ENCODE results near the gene CYP27A1.

CYP27A1 gene

DNA sequence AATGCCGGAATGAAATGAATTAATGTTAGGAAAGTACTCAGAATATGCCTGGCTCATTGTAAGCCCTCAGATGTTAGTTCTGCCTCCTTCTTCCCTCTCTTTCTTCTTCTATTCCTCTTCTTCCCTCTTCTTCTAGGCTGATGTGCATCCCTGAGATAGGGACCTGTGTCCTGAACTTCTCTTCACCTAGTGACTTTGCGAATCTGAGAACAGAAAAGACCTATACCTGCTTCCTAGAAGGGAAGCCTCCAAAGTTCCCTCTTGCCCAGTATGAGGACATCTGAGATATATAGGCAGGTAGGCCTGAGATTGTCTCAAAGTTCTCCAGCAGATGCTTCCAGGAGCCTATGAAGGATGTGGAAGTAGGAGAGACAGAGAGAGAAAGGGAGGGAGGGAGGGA is 8.1 kb upstream of the CYP27A1 start:
- DNase-seq (ENCODE audit: low spot score) = no peak

DNA sequence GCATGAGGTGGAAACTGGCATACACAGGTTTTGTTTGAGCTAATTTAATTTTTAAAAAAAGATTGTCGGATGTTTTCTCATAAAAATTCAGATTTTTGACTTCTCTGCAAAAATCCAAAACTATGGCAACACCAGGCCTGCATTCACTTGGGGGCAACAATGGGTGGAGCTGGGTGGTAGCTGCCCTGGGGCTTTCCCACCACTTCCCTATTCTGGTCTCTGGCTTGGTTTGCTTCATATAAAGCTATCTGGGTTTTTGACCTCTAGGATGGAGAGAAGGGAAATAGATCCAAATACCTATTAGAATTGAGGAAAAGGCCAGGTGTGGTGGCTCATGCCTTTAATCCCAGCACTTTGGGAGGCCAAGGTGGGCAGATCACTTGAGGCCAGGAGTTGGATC is 5.5 kb upstream of the CYP27A1 start:
- no peak for DNase-seq (ENCODE audit: low spot score)

DNA sequence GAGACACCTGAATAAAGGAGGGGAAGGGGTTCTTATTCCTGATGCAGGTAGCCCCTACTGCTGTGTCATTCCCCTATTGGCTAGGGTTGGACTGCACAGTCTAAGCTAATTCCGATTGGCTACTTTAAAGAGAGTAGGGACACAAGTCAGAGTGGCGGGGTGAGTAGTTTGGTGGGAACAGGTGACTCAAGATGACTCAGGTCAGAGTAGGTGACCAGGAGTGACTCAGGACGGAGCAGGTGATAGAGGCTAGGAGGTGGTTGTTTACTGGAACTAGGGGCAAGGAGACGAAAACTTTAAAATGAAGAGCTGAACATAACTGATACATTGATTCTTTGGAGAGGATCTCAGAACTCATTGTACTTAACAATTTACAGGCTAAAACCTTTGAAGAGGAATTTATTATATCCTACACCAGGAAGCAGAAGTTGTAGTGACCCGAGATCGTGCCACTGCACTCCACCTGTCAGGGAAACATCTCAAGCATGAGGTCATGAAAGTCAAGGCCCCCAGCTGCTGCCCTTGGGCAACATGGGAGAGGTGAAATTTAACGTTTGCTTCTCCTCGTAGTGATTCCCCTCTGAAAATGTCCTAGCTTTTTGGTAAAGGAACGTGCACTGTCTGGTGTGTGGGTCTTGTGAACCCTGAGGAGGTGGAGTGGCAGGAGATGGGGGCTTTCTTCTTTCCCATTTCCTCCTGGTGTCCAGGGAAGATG is 4.5 kb upstream of the CYP27A1 start:
- no peak for DNase-seq (ENCODE audit: low spot score)

DNA sequence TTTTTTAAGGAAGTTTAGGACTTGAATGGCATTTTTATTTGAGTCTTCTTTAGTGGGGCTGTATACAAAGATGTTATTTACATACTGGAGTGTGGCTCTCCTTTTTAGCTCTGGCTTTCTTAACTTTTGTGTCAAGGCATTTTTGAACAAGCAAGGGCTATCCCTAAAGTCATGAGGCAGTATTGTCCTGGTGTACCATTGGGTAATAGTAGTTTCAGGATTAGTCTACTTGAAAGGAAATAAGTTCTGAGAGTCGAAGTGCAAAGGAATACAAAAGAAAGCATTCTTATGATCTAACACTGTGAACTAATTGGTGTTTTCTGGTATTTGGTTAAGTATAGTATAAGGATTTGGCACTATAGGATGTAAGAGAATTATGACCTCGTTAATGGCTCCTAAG is 1.9 kb upstream of the CYP27A1 start:
- DNase-seq (ENCODE audit: low spot score) = peak; percentile 17

DNA sequence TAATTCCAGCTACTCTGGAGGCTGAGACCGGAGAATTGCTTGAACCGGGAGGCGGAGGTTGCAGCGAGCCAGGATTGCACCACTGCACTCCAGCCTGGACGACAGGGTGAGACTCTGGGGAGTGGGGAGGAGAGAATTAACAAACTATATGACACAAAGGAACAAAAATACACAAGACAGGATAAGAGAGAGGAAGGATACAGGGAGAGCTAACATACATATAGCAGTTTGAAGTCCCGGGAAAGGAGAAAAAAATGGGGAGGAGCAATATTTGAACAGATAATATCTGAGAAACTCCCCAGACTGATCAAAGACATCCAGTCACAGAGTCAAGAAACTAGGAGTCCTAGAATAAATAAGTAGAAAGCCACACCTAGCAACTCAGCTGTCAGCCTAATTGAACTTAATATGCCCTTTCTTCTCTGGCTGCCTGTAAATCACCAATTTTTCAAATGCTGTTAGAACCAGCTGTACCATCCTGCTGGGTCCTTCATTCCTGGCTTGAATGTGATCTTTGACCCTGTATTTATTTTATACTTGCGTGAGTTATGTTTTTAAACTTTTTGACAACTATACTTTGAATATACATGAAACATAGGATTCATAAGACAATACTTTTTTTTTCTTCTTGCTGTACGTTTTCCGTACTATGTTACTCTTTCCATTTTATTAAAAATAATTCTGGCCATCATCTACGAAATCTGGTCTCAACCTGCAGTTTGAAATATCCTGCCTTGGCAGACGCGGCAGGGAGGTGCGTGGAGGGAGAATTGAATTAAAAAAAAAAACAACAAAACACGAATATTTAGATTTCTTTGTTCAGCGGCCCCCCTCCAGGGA is 876 bp upstream of the CYP27A1 start:
- peak; percentile 48 for DNase-seq (ENCODE audit: low spot score)

DNA sequence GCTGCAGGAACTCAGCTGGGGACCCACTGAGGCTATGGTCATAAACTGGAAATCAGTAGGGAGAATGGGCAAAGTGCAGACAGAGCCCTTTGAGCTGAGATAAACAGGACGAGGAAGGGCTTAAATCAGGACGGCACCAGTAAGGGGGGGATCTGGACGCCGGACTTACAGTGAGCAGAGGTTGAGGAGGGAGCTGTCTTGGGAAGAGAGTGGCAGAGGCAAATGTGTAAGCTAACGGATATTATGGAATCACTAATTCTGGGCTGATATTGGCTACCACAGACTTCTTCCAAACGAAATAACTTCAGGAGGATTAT is 539 bp downstream of the CYP27A1 start:
- DNase-seq (ENCODE audit: low spot score) = peak; percentile 45

DNA sequence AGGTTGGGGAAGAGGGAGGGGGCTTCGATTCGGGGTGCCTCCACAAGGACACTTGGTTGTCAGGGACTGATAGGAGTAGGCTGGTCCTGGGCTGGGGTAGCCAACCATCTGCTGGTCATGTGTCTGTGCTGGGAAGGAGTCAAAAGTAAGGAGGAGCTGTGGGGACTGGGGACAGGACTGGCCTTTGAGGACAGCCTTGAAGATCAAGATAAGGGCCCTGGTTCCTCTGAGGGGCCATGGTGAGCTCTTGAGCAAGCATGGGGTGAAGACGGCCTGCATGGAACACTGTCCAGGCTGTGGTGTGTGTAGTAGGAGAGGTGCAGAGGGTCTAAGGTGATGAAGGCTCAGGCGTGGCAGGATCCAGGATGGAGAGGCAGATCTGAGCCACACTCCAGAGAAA is 1.7 kb downstream of the CYP27A1 start:
- DNase-seq (ENCODE audit: low spot score) = no peak

DNA sequence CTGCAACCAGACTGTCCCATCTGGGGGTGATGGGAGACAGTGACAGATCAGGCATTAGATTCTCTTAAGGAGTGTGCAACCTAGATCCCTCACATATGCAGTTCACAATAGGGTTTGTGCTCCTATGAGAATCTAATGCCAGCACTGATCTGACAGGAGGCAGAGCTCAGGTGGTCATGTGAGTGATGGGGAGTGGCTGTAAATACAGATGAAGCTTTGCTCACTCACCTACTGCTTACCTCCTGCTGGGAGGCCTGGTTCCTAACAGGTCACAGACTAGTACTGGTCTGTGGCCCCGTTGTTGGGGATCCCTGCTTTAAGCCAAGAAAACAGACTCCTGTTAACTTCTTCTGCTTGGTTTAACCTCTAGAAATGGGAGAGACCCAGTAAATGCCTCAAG is 3.2 kb downstream of the CYP27A1 start:
- no peak for DNase-seq (ENCODE audit: low spot score)

DNA sequence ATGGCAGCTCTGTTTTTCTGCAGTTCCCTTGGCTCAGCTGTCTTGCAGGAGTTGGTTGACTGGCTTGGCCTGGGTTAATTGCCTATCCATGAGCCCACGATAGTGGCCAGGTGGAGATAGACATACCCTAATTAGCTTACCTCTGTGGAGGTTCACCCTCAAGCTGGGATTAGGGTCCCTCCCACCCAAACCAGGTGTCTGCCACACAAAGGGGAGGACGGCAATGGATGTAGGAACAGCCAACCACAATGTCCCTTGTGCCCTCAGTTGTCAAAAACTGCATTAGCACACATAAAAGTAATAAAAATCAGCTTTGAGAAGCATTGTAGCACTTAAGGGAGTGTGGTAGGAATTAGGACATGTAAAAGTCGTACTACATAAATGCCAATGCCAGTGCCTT is 4.2 kb downstream of the CYP27A1 start:
- no peak for DNase-seq (ENCODE audit: low spot score)

DNA sequence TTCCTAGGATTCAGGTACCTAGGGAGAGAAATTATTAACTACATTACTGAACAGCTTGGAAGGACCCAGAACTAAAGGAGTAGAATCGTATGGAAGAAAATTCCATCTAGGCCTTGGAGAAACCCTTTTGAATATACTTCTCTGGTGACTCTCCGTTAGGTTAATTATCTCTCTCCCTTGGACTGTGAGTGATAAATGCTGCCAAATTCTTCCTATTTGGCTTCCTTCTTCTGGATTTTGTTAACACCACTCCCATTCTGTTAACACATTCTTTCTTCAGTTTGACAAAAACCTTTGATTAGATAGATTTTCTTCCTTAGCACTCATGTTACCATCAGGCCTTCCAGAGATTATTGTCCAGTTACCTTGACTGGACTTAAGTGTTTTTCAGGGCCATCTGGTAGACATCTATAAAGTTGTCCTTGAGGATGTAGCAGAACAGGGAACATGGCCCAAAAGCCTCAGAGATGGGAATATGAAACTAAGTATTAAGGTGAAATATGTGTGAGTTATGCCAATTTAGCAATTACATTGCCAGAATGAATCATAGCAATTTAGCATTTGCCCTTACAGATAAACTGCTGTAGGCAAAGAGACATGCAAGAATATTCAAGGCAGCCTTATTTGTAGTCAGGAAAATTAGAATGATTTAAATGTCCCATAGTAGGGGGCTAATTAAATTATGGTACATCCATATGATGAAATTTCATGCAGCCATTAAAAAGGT is 6.7 kb downstream of the CYP27A1 start:
- DNase-seq (ENCODE audit: low spot score) = no peak

DNA sequence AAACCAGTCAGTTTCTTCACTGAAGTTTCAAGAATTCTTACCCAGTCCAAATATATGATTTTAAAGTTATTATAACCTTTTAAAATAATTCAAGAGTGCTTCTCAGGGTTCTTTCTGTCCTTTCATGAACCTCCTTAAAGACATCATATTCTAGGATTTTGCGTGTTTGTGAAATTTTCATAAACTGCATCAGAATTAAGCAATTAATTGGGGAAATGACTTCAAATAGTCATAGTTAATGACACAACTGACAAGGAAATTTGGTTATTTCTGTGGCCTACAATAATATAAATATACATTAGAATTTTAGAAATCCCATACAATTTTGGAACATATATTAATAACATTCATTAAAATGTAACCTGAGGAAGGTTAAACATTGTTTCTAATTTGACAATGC is 10.5 kb downstream of the CYP27A1 start:
- DNase-seq (ENCODE audit: low spot score) = no peak

DNA sequence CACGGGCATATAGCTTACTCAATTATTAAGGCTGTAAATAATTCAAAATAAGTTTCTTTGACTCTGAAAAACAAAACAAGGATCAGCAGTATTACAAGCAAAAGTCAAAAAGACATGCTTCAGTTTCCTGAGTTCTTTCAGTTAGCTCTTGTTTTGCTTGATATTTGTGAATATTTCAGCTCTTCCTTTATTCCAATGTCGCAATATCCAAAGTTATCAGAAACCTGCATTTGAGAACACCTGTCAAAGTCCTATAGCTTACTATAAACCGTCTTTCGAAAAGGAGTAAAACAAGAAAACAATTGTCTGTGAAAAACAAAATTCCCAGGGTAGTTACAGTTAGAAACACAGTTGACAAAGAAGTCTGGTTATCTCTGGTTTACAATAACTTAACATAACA is 14.7 kb downstream of the CYP27A1 start:
- DNase-seq (ENCODE audit: low spot score) = no peak

DNA sequence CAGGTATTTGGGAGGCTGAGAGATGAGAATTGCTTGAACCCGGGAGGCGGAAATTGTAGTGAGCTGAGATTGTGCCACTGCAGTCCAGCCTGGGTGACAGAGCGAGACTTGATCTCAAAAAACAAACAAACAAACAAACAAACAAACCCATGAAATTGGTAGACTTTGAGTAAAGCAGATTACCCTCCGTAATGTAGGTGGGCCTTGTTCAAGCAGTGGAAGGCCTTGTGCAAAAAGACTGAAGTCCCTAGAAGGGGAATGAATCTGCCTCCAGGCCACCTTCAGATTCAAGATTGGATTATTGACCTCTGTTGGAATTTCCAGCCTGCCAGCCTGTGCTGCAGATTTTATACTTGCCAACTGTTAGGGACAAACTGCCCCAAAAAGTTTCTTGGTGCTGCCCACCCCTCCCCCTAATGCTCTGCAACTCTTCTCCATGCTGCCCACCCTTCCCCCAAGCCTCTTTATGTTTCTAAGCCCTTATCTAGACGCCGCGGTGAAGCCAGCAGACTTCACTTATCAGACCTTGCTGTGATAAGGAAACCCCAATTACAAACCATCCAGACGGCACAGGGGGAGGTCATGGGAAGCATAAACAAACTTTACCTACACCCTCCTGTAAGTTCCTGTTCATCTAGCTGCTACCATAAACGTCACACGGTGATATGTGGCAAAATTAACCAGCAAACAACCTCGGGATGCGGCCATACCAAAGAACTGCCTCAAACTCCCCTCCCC is 17.0 kb downstream of the CYP27A1 start:
- DNase-seq (ENCODE audit: low spot score) = no peak

DNA sequence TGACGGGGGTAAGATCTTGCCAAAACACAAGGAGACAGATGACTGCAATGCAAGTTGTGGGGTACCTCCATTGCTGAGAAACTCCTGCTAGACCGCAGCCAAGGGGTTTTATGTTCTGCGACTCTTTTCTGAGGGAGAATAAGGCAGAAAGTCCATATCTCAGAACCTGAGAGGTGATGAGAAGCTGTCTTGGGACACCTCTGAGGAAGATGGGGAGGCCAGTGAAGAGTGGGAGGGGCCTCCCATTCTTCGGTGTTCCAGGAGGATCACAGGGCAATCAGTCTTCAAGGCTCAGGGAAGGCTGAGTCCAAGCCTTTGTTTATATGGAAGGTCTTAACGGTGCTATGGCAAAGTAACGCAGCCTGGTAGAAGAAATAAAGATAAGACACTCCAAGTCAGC is 18.0 kb downstream of the CYP27A1 start:
- no peak for DNase-seq (ENCODE audit: low spot score)

DNA sequence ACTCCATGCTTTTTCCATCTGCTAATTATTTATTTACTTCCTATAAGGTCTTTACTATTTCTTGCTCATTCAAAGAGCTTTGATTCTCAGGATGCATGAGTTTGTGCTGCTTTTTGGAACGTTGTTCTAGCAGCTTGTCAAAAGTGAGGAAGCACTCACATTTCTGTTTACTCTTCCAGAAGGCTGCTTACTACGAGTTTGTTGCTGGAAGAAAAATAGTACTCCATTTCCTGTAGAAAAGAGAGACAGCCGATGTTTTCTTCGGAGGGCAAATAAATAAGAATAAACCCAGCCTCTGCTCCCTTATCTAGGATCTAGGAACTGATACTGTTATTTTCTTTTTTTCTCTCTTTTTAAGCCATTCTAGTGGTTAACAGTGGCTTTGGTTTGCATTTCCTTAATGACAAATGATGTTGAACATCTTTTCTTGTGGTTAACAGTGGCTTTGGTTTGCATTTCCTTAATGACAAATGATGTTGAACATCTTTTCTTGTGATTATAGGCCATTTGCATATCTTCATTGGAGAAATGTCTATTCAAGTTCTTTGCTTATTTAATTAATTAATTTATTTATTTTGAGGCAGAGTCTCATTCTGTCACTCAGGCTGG is 20.5 kb downstream of the CYP27A1 start:
- no peak for DNase-seq (ENCODE audit: low spot score)

DNA sequence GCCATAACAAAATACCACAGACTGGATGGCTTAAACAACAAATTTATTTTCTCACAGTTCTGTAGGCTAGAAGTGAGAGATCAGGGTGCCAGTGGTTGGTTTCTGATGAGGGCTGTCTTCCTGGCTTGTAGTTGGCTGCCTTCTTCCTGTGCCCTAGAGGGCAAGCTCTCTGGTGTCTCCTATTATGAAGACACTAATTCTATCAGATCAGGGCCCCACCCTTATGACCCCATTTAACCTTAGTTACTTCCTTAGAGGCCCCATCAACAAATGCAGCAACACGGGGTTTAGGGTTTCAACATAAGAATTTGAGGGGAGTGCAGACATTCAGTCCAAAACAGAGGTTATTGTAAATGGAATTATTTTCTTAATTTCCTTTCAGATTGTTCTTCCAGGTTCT is 22.9 kb downstream of the CYP27A1 start:
- no peak for DNase-seq (ENCODE audit: low spot score)

DNA sequence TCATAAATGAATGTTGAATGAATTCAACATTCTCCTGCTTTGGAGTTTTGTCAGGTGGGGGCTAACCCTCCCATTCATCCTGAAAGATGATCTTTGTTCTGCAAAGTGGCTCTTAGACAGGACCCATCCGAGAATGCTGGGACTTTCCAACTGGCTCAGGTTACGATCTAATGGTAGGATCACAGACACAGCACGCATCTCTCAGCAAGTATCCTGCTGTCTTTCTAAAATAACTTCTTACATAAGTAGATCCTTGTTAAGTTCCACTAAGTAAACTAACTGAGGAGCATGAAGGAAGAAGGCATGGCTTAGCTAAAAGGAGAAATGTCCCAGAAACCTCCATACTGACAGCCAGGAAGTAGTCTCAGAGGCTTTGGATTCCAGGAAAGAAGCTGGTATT is 23.7 kb downstream of the CYP27A1 start:
- DNase-seq (ENCODE audit: low spot score) = no peak

DNA sequence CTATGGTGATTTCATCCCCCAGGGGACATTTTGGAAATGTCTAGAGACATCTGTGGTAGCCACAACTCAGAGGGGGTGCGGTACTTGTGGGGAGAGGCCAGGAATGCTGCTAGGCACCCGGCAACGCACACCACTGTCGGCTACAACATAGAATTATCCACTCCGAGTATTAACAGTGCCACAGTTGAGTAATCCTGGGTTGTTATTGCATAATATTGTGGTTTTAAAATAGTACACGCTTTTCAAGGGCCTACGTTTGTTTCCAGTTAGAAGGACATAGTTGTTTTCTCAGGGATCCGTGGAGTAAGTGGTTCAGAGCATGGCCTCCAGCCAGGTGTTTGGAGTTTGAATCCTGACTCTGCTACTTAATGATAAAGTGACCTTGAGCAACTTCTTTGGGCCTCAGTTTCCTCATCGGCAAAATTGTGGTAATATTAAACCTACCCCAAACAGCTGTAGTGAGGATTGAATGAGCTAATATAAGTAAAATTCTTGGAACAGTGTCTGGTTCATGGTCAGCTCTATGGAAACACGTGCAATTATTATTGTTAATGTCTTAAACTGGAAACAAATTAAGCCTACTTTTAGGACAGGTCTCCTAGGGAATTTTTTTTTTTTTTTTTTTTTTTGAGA is 24.5 kb downstream of the CYP27A1 start:
- peak; percentile 49 for DNase-seq (ENCODE audit: low spot score)

DNA sequence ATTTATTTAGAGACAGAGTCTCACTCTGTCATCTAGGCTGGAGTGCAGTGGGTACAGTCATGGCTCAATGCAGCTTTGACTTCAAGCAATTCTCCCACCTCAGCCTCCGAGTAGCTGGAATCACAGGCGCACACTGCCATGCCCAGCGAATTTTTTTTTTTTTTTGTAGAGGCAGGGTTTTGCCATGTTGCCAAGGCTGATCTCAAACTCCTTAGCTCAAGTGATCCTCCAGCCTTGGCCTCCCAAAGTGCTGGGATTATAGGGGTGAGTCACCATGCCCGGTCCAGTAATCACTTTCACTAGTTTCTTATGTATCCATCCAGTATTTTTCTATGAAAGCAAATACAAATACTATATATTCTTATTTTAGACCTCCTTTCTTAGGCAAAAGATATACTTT is 25.7 kb downstream of the CYP27A1 start:
- DNase-seq (ENCODE audit: low spot score) = no peak

DNA sequence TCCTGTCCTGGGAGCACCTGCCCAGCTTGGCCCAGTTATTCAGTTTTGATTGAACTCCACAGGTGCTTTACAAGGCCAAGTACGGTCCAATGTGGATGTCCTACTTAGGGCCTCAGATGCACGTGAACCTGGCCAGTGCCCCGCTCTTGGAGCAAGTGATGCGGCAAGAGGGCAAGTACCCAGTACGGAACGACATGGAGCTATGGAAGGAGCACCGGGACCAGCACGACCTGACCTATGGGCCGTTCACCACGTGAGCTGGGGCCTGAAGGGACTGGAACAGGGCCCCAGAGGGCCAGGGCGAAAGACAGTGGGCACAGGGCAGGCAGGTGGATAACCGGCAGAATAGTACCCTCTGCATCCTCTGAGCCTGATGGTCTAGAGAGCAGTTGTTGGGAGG is 27.6 kb downstream of the CYP27A1 start:
- no peak for DNase-seq (ENCODE audit: low spot score)

DNA sequence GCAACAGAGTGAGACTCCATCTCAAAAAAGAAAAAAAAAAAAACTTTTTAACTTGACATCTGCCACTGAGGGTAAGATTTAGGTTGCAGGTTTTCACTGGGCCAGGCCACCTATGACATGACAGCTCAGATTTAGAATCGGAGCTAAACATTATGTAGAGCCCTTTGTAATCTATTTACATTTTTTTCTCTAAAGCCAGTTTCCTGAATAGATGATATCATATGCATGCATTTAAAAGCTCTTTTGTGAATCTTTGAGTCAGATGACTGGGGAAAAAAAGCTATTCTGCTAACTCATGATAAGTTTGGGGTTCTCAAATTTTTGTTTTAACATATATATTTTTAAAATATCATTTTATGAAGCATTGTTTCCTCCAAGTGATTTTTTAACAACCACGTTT is 28.3 kb downstream of the CYP27A1 start:
- no peak for DNase-seq (ENCODE audit: low spot score)

DNA sequence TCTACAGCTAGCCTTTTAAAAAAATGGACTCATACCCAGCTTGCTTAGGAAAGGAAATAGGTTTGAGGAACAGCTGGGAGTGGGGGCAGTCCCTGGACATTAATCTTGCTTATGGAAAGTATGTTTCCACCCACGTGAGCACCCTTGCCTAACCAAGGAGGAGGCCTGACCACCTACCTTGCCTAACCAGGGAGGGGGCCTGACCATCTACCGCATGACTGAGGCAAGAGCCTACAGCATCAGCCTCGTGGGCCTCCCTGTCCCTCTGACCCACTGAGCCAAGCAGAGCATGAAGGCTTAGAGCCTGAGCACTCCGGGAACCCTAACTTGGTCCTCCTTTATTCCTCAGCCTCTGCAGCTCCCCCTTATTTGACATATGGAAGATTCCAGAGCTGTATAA is 29.4 kb downstream of the CYP27A1 start:
- DNase-seq (ENCODE audit: low spot score) = no peak

Measured in pons (tissue), 1 donor.